Peyer's patch (tissue), 4 donors: ENCODE data around the gene TVP23C. TPM values are rescaled to one million over a fixed set of nuclear protein-coding genes. Genes with fewer than 3 reads are reported as not detected.

Experiments used
- DNase-seq, 3 donors: peaks; one replicate each; pipeline ENCODE4 v3.0.0-alpha.2; 2017 to 2019
- H3K27ac ChIP-seq, 4 donors: fragments of 200-600 bp; sonication (generic); one replicate each; pipeline ENCODE4 v1.5.1; 2016 to 2019
- H3K27me3 ChIP-seq, 2 donors: fragments of 200-600 bp; sonication (generic); one replicate each; pipeline ENCODE4 v1.5.1; 2019
- H3K36me3 ChIP-seq, 3 donors: fragments of 200-600 bp; sonication (generic); one replicate each; pipeline ENCODE4 v1.5.1; 2016 to 2019
- H3K4me1 ChIP-seq, 4 donors: fragments of 200-600 bp; sonication (generic); one replicate each; pipeline ENCODE4 v1.5.1; 2016 to 2019
- H3K4me3 ChIP-seq, 4 donors: fragments of 200-600 bp; sonication (generic); 1 replicate in 3 of 4; 2 replicates in 1 of 4; pipeline ENCODE4 v1.5.1; 2016 to 2019; ENCODE audit warnings: mild to moderate bottlenecking in 1 of 4
- H3K9me3 ChIP-seq, 4 donors: fragments of 200-600 bp; sonication (generic); one replicate each; pipeline ENCODE4 v1.5.1; 2016 to 2019; ENCODE audit warnings: mild to moderate bottlenecking in 1 of 4
- POLR2A ChIP-seq, 2 donors: fragments of 450-650 bp; IDR thresholded peaks; one replicate each; pipeline ENCODE4 v1.5.1; 2017; ENCODE audit warnings: antibody characterized with exemption in 2 of 2, mild to moderate bottlenecking in 2 of 2, moderate library complexity in 2 of 2
- small RNA-seq, 2 donors: library from RNA; depleted of rRNA; stranded (forward); fragments of <200 nt; gene quantifications; one replicate each; pipeline ENCODE3, GENCODE V24; 2016
- total RNA-seq, 4 donors: library from RNA; depleted of rRNA; stranded (reverse); fragments of >200 nt; gene quantifications; one replicate each; pipeline ENCODE4 v1.1.0, GENCODE V29; 2016
- TF ChIP-seq, protein P1 (sequence below), 6 experiments: fragments of 450-650 bp in 4 of 6; fragments of 200-600 bp in 2 of 6; sonication (generic) in 1 of 6; IDR thresholded peaks; one replicate each; pipeline ENCODE4 v1.5.1; 2017 to 2019; ENCODE audit warnings: antibody characterized with exemption in 6 of 6, mild to moderate bottlenecking in 3 of 6, moderate library complexity in 1 of 6

TVP23C gene
- total RNA-seq, 4 donors from 2014 or later, result 17.3 to 53.2 (median 31.0) TPM

DNA sequence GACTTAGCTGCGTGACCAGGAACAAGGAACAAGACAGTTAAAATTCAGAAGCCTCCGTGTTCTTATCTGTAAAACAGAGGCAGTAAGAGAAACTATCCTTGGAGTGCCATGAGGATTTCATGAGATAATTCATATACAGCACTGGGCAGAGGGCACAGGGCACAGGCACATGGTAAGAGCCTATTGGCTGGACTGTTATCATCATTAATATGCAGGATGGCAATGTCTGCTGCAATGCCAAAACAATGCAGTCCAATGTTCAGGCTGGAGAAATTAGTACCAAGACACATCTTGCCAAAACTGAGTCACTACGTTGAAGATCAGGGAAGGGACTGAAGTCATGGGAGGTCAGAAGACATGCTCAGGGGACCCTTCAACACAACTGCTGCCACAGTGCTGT is 109.5 kb downstream of the TVP23C start:
- Histone ChIP-seq H3K4me3 (no peak overlapping the region), H3K27ac (peak overlapping the region in 2 of 4 donors; percentile 69 to 71), H3K36me3 (no peaks in the 10 kb centered on the region), H3K9me3 (no peaks in the 10 kb centered on the region), H3K27me3 (no peaks in the 10 kb centered on the region), H3K4me1 (peaks cover 0 to 45% (median 3%) of the 10 kb centered on the region in 4 donors)
- no peak for TF ChIP-seq POLR2A (IDR thresholded peaks at IDR 0.05)
- TF ChIP-seq, protein P1, sequence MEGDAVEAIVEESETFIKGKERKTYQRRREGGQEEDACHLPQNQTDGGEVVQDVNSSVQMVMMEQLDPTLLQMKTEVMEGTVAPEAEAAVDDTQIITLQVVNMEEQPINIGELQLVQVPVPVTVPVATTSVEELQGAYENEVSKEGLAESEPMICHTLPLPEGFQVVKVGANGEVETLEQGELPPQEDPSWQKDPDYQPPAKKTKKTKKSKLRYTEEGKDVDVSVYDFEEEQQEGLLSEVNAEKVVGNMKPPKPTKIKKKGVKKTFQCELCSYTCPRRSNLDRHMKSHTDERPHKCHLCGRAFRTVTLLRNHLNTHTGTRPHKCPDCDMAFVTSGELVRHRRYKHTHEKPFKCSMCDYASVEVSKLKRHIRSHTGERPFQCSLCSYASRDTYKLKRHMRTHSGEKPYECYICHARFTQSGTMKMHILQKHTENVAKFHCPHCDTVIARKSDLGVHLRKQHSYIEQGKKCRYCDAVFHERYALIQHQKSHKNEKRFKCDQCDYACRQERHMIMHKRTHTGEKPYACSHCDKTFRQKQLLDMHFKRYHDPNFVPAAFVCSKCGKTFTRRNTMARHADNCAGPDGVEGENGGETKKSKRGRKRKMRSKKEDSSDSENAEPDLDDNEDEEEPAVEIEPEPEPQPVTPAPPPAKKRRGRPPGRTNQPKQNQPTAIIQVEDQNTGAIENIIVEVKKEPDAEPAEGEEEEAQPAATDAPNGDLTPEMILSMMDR (IDR thresholded peaks at IDR 0.05), result peak in 1 of 6 experiments; percentile 2
- peak in 1 of 3 donors; percentile 77 for DNase-seq

DNA sequence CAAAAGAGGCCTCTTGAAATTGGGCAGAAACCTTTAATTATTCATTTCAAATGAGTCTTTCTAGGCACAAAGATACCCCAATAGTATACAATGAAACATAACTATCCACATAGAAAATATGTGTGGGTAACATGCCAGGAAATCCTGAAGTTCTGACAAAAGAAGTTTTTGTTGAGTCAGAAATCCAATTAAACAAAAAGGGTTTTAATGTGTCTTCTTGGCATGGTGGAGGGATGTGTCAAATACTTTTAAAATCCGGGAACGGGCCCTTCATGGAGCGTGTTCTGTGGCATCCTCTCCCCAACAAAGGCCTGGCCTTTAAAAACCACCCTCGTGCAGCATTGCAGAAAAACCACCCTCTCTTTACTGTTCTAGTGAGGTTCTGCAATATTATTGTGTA is 110.0 kb downstream of the TVP23C start:
- DNase-seq, result no peak
- no peak overlapping the region for H3K4me3 ChIP-seq
- H3K27ac ChIP-seq, result peak overlapping the region in 3 of 4 donors; percentile 4 to 71 (median 69)
- no peak for TF ChIP-seq POLR2A (IDR thresholded peaks at IDR 0.05)
- no peaks in the 10 kb centered on the region for H3K36me3 ChIP-seq
- peaks cover 0 to 45% (median 3%) of the 10 kb centered on the region in 4 donors for H3K4me1 ChIP-seq
- no peaks in the 10 kb centered on the region for H3K9me3 ChIP-seq
- H3K27me3 ChIP-seq, result no peaks in the 10 kb centered on the region

DNA sequence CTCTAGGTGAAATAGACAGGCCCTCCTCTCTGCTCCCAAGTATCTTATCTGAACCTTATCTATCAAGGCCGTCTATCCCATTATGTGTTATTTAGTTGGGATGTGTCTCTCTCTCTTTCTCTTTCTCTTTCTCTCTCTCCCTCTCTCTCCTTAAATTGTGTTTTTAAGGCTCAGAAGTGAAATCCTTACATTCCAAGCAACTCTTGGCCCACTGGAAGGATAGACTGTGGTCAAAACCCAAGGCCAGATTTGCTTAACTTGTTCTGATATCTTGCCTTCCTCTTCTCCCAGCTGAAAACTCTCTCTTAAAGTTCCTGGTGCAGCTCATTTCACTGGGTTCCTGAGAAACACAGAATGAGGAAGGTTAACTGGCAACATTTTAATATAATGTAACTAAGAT is 110.5 kb downstream of the TVP23C start:
- no peak for TF ChIP-seq POLR2A (IDR thresholded peaks at IDR 0.05)
- TF ChIP-seq, protein P1 (IDR thresholded peaks at IDR 0.05), result no peak
- peaks cover 0 to 42% (median 3%) of the 10 kb centered on the region in 4 donors for H3K4me1 ChIP-seq
- H3K27ac ChIP-seq, result peak overlapping the region in 3 of 4 donors; percentile 4 to 71 (median 69)
- no peak for DNase-seq
- H3K9me3 ChIP-seq, result no peaks in the 10 kb centered on the region
- no peaks in the 10 kb centered on the region for H3K27me3 ChIP-seq
- no peak overlapping the region for H3K4me3 ChIP-seq
- no peaks in the 10 kb centered on the region for H3K36me3 ChIP-seq

Small RNA genes lying within 50 kb of the gene (small RNA-seq; reads per million reads assigned to genes)
- gene AC005838.1 (0 reads per million in 2 donors), gene RF00090 (0 reads per million in 2 donors)

Other genes starting within 250 kb of the TVP23C start
- gene TEKT3, start 221.9 kb downstream of the TVP23C start, total RNA-seq, result 1 to 10 TPM in 2 of 4 donors, not detected in 2; 2.5 to 3.9 TPM
- gene CDRT4, start 95.9 kb downstream of the TVP23C start, total RNA-seq, result 10 to 100 TPM in 3 of 4 donors, not detected in 1; 17.9 to 28.5 (median 26.4) TPM
- 1 to 10 TPM in 2 of 4 donors, under 1 TPM in 2; 0.53 to 9.9 (median 4.6) TPM for gene FBXW10B, start 56.2 kb upstream of the TVP23C start, total RNA-seq
- gene TRIM16, start 120.8 kb upstream of the TVP23C start, total RNA-seq, result 10 to 100 TPM; 12.4 to 17.8 (median 17.2) TPM
- gene ZNF286A, start 136.3 kb upstream of the TVP23C start, total RNA-seq, result 10 to 100 TPM in 2 of 4 donors, 1 to 10 TPM in 2; 4.6 to 34.7 (median 7.8) TPM
- gene TBC1D26, start 168.8 kb upstream of the TVP23C start, total RNA-seq, result under 1 TPM in 1 of 4 donors, not detected in 3; 0.28 TPM